BLaER1 (cell line): ENCODE data around the gene SPATS2L.

ENCODE experiments used
- H3K27ac ChIP-seq: shearing (Covaris generic); formaldehyde crosslinking; 2 replicates; pipeline ENCODE4 v1.8.1; 2022
- H3K27me3 ChIP-seq: shearing (Covaris generic); formaldehyde crosslinking; 2 replicates; pipeline ENCODE4 v1.8.1; 2022
- H3K36me3 ChIP-seq: shearing (Covaris generic); formaldehyde crosslinking; 2 replicates; pipeline ENCODE4 v1.8.1; 2022
- H3K4me1 ChIP-seq: shearing (Covaris generic); formaldehyde crosslinking; 2 replicates; pipeline ENCODE4 v1.8.1; 2022
- H3K4me2 ChIP-seq: shearing (Covaris generic); formaldehyde crosslinking; 2 replicates; pipeline ENCODE4 v1.8.1; 2022
- H3K4me3 ChIP-seq: shearing (Covaris generic); formaldehyde crosslinking; 2 replicates; pipeline ENCODE4 v1.8.1; 2022
- H3K9ac ChIP-seq: shearing (Covaris generic); formaldehyde crosslinking; 2 replicates; pipeline ENCODE4 v1.8.1; 2022
- H3K9me3 ChIP-seq: shearing (Covaris generic); formaldehyde crosslinking; 2 replicates; pipeline ENCODE4 v1.8.1; 2022
- H4K20me1 ChIP-seq: shearing (Covaris generic); formaldehyde crosslinking; 2 replicates; pipeline ENCODE4 v1.8.1; 2022
- Cebpa-rat ChIP-seq: shearing (Covaris generic); IDR thresholded peaks from 2 replicates; pipeline ENCODE4 v1.8.1; 2022

The SPATS2L gene

DNA sequence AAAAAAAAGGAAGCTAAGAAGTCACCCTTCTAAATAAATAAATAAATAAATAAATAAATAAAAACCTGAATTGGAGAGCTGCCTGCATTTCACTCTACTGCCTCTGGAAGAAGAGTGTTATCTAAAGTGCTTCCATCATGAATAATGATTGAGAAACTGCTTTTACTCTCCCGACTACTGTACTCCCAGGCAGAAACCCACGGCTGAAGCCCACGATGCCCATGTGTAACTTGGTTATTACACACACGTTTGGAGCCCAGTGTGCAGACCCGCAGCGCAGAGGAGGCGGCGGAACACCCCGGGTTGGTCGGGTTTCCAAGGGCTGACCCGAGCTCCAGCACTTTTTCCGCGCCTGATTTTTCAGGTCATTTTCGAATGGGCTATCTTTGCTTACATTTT lies 697 bp upstream of the SPATS2L start:
- peaks cover 33% of the 10 kb centered on the region for H3K4me1 ChIP-seq

DNA sequence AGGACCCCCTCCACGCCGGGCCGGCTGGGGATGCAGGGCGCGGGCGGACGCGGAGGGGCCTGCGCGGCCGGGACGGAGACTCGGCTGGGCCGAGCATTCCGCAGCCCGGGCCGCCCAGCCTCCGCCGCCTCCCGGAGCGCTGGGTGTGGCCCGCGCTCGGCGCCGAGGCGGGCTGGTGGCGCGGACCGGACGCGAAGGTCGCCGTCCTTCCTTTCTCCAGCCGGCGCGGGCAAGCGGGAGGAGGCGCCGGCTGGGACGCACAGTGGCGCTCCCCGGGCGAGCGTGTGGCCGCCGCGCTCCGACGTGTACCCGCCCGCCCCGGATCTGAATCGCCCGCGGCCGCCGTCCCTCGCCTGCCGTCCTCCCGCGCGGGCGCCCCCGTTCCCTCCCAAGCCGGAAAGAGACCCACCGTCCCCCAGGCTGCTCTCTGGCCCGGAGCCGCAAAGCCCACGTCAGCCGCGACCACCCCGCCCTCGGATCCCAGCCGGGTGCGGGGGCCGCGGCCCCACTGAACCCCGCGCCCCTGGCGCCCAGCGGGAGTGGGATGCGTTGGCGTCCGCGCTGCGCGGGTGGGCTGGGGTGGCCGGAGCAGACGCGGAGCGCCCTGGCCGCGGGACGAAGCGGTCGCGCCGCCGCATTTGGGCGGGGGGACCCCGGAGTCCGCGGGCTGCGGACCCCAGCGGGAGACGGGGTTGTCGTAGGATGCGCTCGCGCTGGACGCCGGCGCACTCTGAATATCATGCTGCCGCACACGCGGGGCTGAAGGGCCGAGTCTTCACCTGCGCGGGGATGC lies 634 bp downstream of the SPATS2L start:
- peak overlapping the region; percentile 81 for H3K27ac ChIP-seq

More for the DNA sequence above, 697 bp upstream of the SPATS2L start:
- H3K27me3 ChIP-seq = no peaks in the 10 kb centered on the region
- peak overlapping the region; percentile 81; the same call in 1 of the 2 replicates for H3K27ac ChIP-seq
- peak overlapping the region; percentile 90 for H3K4me2 ChIP-seq
- no peak for TF ChIP-seq Cebpa-rat
- H3K9me3 ChIP-seq = no peaks in the 10 kb centered on the region
- H4K20me1 ChIP-seq = no peaks in the 10 kb centered on the region
- H3K4me3 ChIP-seq = peak overlapping the region; percentile 87
- peak overlapping the region; percentile 86 for H3K9ac ChIP-seq
- no peaks in the 10 kb centered on the region for H3K36me3 ChIP-seq

DNA sequence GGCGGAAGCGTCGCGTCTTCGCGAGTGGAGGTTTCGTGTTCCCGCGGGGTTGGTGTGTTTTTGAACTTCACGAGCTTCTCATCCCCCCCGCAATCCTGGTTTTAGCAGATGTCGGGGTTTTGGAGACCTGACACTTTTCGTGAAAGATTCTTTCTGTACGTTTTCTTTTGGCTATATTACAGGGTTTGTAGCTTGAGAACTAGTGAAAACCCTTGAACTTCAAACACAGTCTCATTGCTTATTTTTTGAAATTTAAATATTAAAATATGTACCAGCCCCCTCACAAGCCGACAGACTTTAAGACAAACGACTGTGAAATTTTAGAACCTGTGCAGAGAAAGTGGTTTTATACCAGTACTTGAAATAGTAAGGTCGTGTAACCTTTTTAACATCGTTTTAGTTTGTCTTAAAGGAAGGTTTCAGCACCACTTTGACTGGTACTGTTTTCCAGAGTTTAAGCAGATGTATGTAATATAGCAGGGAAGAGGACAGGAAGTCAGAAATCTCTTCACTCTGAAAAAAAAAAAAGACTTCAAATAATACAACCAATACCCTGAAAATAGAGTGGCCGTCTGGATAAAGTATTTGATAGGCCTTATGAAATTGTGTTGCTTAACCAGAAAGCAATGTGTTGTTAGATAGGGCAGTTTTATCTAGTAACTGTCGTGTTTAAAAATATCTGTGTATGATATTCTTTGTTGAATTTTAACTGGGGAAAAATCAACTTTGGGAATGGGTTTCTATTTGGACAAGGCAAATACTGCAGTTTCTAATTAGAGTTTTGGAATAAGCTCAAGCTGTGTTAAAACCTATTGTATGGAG lies 1.4 kb downstream of the SPATS2L start:
- Histone ChIP-seq H3K36me3 (no peaks in the 10 kb centered on the region), H3K27ac (peak overlapping the region; percentile 81; the same call in 1 of the 2 replicates), H3K9ac (peak overlapping the region; percentile 86), H4K20me1 (no peaks in the 10 kb centered on the region), H3K4me2 (peak overlapping the region; percentile 90), H3K4me3 (peak overlapping the region; percentile 87), H3K9me3 (no peaks in the 10 kb centered on the region), H3K4me1 (peaks cover 33% of the 10 kb centered on the region), H3K27me3 (no peaks in the 10 kb centered on the region)
- TF ChIP-seq Cebpa-rat = no peak

More for the DNA sequence above, 634 bp downstream of the SPATS2L start:
- H3K9ac ChIP-seq = peak overlapping the region; percentile 86
- peak overlapping the region; percentile 87 for H3K4me3 ChIP-seq
- no peaks in the 10 kb centered on the region for H3K9me3 ChIP-seq
- H3K27me3 ChIP-seq = no peaks in the 10 kb centered on the region
- no peak for TF ChIP-seq Cebpa-rat
- H3K4me1 ChIP-seq = peaks cover 33% of the 10 kb centered on the region
- no peaks in the 10 kb centered on the region for H4K20me1 ChIP-seq
- peak overlapping the region; percentile 90 for H3K4me2 ChIP-seq
- H3K36me3 ChIP-seq = no peaks in the 10 kb centered on the region

DNA sequence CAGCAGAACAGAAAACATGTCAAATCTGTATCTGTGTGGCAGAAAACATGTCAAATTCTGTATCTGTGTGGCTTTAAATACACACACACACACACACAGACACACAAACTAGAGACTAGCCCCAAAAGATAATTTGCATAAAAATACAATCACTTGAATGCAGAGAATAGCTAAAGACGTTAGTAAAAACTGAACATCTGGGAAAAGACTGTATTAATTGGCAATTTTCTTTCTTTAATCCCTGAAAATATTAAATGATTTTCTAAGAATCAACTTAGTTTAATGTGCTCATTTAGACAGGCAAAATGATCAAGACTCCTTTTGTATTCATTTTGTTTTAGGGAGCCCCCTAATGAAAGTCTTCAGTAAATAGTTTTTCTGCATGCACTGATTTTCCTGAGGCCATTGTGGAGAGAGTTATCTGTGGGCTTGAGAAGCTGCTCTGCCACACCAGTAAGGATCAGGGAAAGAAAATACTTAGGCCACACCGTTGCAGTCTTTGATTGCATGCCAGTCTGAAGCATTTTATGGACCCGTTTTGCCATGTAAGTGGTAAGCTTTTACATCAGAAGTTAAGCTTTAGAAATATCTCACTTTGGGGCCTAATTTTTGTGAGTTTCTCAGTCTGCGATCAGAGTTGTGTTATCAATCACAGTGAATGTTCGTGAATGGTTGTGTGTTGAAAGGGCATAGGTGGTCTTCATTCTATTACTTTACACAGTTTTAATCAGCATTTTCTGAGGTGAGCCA lies 2.2 kb downstream of the SPATS2L start:
- peaks cover 33% of the 10 kb centered on the region for H3K4me1 ChIP-seq
- no peak for TF ChIP-seq Cebpa-rat
- H4K20me1 ChIP-seq = no peaks in the 10 kb centered on the region
- no peak overlapping the region for H3K27ac ChIP-seq
- no peak overlapping the region for H3K4me3 ChIP-seq
- H3K4me2 ChIP-seq = peak overlapping the region; percentile 90
- no peaks in the 10 kb centered on the region for H3K36me3 ChIP-seq
- no peak overlapping the region for H3K9ac ChIP-seq
- no peaks in the 10 kb centered on the region for H3K9me3 ChIP-seq
- H3K27me3 ChIP-seq = no peaks in the 10 kb centered on the region

DNA sequence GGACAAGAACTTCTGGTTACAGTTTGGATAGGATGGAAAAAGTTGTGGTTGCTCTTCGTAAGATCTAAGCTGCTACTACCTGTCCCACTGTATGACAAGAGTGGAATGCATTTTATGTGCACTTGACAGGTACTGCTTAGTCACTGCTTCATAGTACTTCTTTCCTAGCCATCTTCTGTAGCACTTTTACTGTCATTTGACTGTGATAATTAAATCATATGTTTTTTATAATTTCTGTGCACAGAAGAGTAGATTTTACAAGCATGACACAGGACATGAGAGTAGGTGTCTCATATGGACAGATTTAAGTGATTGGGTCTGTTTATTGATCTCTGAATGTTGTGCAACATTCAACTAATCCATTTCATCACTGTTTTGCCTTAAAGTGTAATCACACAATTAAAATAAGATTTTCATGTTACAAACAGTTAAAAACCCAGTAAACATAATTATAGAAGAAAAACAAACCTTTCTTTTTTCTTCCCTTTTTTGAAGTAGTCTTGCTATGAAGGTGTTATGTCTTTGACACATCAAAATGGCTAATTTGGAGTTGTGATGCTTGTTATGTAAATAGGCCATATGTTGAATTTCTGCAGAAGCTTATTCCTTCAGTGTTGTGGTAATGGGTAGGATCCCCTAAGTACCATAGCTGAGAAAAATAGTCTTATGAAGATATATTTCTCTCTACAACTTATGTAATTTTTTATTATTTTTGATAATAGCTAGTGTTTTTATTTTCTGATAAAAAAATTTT lies 3.0 kb downstream of the SPATS2L start:
- Histone ChIP-seq H3K4me2 (no peak overlapping the region), H3K27me3 (no peaks in the 10 kb centered on the region), H3K4me1 (peaks cover 33% of the 10 kb centered on the region), H3K9ac (no peak overlapping the region), H3K4me3 (no peak overlapping the region), H4K20me1 (0 out of 2 replicates have a peak, but pooled peaks cover 6% of the 10 kb centered on the region), H3K27ac (no peak overlapping the region), H3K36me3 (no peaks in the 10 kb centered on the region), H3K9me3 (no peaks in the 10 kb centered on the region)
- TF ChIP-seq Cebpa-rat = no peak

DNA sequence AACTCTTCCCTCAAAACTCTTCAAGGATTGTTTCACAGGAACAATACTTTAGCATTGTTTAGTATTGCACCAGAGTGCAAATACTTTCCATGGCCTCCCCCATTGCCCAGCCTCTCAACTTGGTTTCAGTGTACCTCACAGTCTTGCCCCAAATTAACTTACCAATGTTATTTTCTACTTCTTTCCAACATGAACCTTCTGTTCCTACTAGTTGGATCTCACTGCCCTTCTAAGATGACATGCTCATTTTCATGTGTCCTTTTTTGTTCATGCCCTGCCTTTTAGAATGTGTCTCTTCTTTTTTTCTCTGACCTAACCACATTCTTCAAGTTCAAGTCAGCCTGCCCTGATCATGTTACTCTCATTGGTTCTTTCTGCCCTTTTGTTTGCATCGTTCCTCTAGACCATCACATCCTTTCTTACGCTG lies 4.1 kb downstream of the SPATS2L start:
- Histone ChIP-seq H3K4me3 (no peak overlapping the region), H3K9me3 (no peaks in the 10 kb centered on the region), H3K4me1 (peaks cover 25% of the 10 kb centered on the region), H3K27ac (no peak overlapping the region), H3K27me3 (no peaks in the 10 kb centered on the region), H4K20me1 (0 out of 2 replicates have a peak, but pooled peaks cover 6% of the 10 kb centered on the region), H3K36me3 (no peaks in the 10 kb centered on the region), H3K9ac (no peak overlapping the region), H3K4me2 (no peak overlapping the region)
- TF ChIP-seq Cebpa-rat = no peak

DNA sequence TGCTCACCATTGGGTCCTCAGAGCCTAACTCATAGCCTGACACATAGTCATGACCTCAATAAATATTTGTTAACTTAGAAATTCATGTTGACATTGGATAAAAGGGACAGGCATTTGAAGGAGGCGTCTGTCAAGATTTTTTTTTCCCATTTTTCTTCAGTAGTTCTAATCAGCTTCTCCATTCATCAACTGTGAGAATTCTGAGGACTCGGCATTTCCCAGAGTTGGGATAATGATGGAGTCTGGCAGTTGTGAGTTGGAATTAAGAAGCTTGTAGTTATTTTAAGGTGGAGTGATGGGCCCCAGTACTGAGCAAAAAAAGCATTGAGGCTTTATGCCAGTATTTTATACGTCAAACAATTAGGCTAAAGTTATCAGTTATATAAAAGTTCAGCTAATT lies 4.6 kb downstream of the SPATS2L start:
- H3K4me2 ChIP-seq = no peak overlapping the region
- TF ChIP-seq Cebpa-rat = no peak
- no peak overlapping the region for H3K27ac ChIP-seq
- H3K27me3 ChIP-seq = no peaks in the 10 kb centered on the region
- no peaks in the 10 kb centered on the region for H3K36me3 ChIP-seq
- no peak overlapping the region for H3K9ac ChIP-seq
- no peaks in the 10 kb centered on the region for H3K9me3 ChIP-seq
- H3K4me3 ChIP-seq = no peak overlapping the region
- H3K4me1 ChIP-seq = peaks cover 21% of the 10 kb centered on the region
- 0 out of 2 replicates have a peak, but pooled peaks cover 6% of the 10 kb centered on the region for H4K20me1 ChIP-seq

DNA sequence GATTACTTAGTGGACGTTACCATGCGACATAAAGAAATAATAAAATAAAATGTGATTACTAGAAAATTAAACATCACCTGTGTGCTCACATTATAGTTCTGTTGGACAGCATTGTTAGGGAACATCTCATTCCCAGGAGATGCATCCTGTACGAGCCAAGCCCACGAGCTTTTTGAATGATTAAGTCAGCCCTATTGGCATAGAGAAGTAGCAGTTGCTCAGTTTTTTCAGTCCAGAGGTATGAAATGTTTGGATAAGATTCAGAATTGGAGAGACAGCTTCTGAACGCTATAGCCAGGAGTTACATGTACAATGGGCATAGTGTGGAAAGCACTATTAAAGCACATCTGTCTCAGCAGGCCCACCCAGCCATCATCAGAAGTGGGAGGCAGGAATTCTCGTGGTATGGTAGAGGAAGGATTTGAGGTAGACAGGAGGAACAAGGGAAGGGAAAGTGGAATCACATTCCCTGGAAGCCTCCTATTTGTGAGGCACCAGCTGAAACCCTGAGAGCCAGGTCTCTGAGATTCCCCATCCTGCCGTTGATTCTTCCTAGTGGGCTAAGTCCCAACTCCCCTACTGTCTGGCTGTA lies 8.6 kb downstream of the SPATS2L start:
- Histone ChIP-seq H3K27ac (no peak overlapping the region), H3K9me3 (no peaks in the 10 kb centered on the region), H3K4me1 (peaks cover 13% of the 10 kb centered on the region), H3K9ac (no peak overlapping the region), H3K4me2 (no peak overlapping the region), H3K4me3 (no peak overlapping the region), H3K27me3 (no peaks in the 10 kb centered on the region), H3K36me3 (no peaks in the 10 kb centered on the region), H4K20me1 (0 out of 2 replicates have a peak, but pooled peaks cover 6% of the 10 kb centered on the region)
- no peak for TF ChIP-seq Cebpa-rat
